Right cardiac atrium (tissue), 5 donors: Measurements from ENCODE around the gene ZNF506. TPM values are rescaled to one million over a fixed set of nuclear protein-coding genes. Genes with fewer than 3 reads are reported as not detected.
"Not testable (repeated sequence)": the region's sequence is repeated elsewhere in the genome, so short reads cannot be mapped to it uniquely, and the experiment has no call there.

Experiments
- ATAC-seq, 2 donors: fragments of 200-7000 bp; cut with Tn5 transposase; one replicate each; pipeline versions ENCODE4 v1.8.0 to v1.9.1; 2020; ENCODE audit warnings: moderate library complexity in 2 of 2, mild to moderate bottlenecking in 1 of 2
- DNase-seq, 3 donors: peaks; one replicate each; pipeline ENCODE4 v3.0.0-alpha.2; 2020
- H3K27ac ChIP-seq: one replicate; pipeline ENCODE4 v1.5.1; 2013; ENCODE audit warnings: mild to moderate bottlenecking, low read length, control low read depth, moderate library complexity
- H3K27me3 ChIP-seq: one replicate; pipeline ENCODE4 v1.6.1; 2013; ENCODE audit not compliant: control insufficient read depth, insufficient read depth
- H3K4me1 ChIP-seq: one replicate; pipeline ENCODE4 v1.6.1; 2013; ENCODE audit warnings: low read length; ENCODE audit not compliant: control insufficient read depth, insufficient read depth
- H3K4me3 ChIP-seq: one replicate; pipeline ENCODE4 v1.5.1; 2013; ENCODE audit warnings: low read length, control low read depth
- H3K9me3 ChIP-seq: one replicate; pipeline ENCODE4 v1.6.1; 2013; ENCODE audit warnings: low read length; ENCODE audit not compliant: control insufficient read depth
- WGBS: extraction: QIAGEN DNeasy Blood & Tissue Kit; methylation state at CpG from one replicate; pipeline ENCODE4 v1.1.7; 2013; 5-methylcytosine and 5-hydroxymethylcytosine counted together
- intact Hi-C, 4 donors: fragments of 100-400 bp; cut with DNase I; formaldehyde crosslinking; loops; one replicate each; pipeline versions ENCODE4 v1.11.0 to v1.14.0; 2022 to 2023
- polyA plus RNA-seq: library from polyadenylated mRNA; stranded (reverse); fragments of 200-250 nt; gene quantifications from one replicate; pipeline ENCODE4 v1.2.3, GENCODE V29; 2013
- total RNA-seq, 4 donors: library from RNA; stranded (reverse); fragmentation: NEBNext Ultra II Directional; extraction: Animal tissue kit (Norgen Biotek cat#: 25700); gene quantifications; one replicate each; pipeline ENCODE4 v1.2.1, GENCODE V29; 2021
- donor health status: healthy with polysubstance abuse.
- donor health status: DM: no; HTN: yes; CAD: no.
- donor health status: DM: no; HTN: no; CAD: no.
- donor health status: DM: no; HTN: yes; CAD: no; lungs with severe emphysema.
- donor health status: DM: yes; HTN: yes; CAD: no.

ZNF506 gene
- total and polyA plus RNA-seq, 5 donors = 6.6 to 17.4 (median 14.9) TPM

- H3K4me1 ChIP-seq = peaks cover 6% of the 10 kb centered on the region
- ATAC-seq (no peak), DNase-seq (no peak)
- no peaks in the 10 kb centered on the region for H3K9me3 ChIP-seq
- H3K27me3 ChIP-seq = no peaks in the 10 kb centered on the region
- no peak overlapping the region for H3K27ac ChIP-seq
- 68% methylated on average over 2 of the region's 2 CpGs for WGBS
- intact Hi-C loops = no loop called here
- H3K4me3 ChIP-seq = no peak overlapping the region
Observed at GRCh38 chr19:19778666-19779065, 42.9 kb downstream of the ZNF506 start.

GRCh38 chr19:19777692-19778091 is 43.9 kb downstream of the ZNF506 start:
- intact Hi-C loops = no loop called here
- H3K27me3 ChIP-seq = no peaks in the 10 kb centered on the region
- WGBS = 83% methylated on average over 5 of the region's 5 CpGs
- peaks cover 6% of the 10 kb centered on the region for H3K4me1 ChIP-seq
- no peak overlapping the region for H3K27ac ChIP-seq
- ATAC-seq (no peak), DNase-seq (no peak)
- H3K9me3 ChIP-seq = no peaks in the 10 kb centered on the region
- no peak overlapping the region for H3K4me3 ChIP-seq

GRCh38 chr19:19776206-19777008 is 45.1 kb downstream of the ZNF506 start:
- Histone ChIP-seq H3K27ac (peak overlapping the region; percentile 40), H3K4me3 (peak overlapping the region; percentile 68), H3K27me3 (no peaks in the 10 kb centered on the region), H3K4me1 (peaks cover 3% of the 10 kb centered on the region), H3K9me3 (no peaks in the 10 kb centered on the region)
- ATAC-seq = peak; percentile 100
- under 1% methylated on average over 36 of the region's 36 CpGs for WGBS
- peak; percentile 97 to 99 (median 98) for DNase-seq
- intact Hi-C loops = no loop called here

GRCh38 chr19:19775891-19776205 is 45.7 kb downstream of the ZNF506 start:
- DNase-seq (no peak), ATAC-seq (peak in 1 of 2 donors; percentile 8)
- H3K27me3 ChIP-seq = no peaks in the 10 kb centered on the region
- H3K27ac ChIP-seq = peak overlapping the region; percentile 40
- no peaks in the 10 kb centered on the region for H3K9me3 ChIP-seq
- H3K4me1 ChIP-seq = peaks cover 3% of the 10 kb centered on the region
- H3K4me3 ChIP-seq = peak overlapping the region; percentile 68
- WGBS = 2% methylated on average over 11 of the region's 11 CpGs
- intact Hi-C loops = no loop called here

GRCh38 chr19:19774354-19775033 is 47.1 kb downstream of the ZNF506 start:
- H3K4me1 ChIP-seq = peaks cover 3% of the 10 kb centered on the region
- no peak for DNase-seq
- intact Hi-C loops = no loop called here
- 89% methylated on average over 14 of the region's 14 CpGs for WGBS
- no peaks in the 10 kb centered on the region for H3K27me3 ChIP-seq
- no peak overlapping the region for H3K27ac ChIP-seq
- no peak for ATAC-seq
- no peak overlapping the region for H3K4me3 ChIP-seq
- no peaks in the 10 kb centered on the region for H3K9me3 ChIP-seq

- ATAC-seq, H3K9me3 ChIP-seq, H3K4me1 ChIP-seq, DNase-seq, H3K4me3 ChIP-seq, H3K27me3 ChIP-seq, intact Hi-C loops, H3K27ac ChIP-seq: not testable (repeated sequence)
- WGBS = 80% methylated on average over 10 of the region's 10 CpGs
Observed at GRCh38 chr19:19771963-19772362, 49.6 kb downstream of the ZNF506 start.

GRCh38 chr19:19769971-19770370 is 51.6 kb downstream of the ZNF506 start:
- H3K4me1 ChIP-seq, H3K9me3 ChIP-seq, ATAC-seq, H3K4me3 ChIP-seq, intact Hi-C loops, H3K27me3 ChIP-seq, H3K27ac ChIP-seq: not testable (repeated sequence)
- WGBS = 95% methylated on average over 28 of the region's 28 CpGs
- peak in 1 of 3 donors; percentile 41 for DNase-seq

GRCh38 chr19:19758164-19758563 is 63.4 kb downstream of the ZNF506 start:
- WGBS = 90% methylated on average over 4 of the region's 4 CpGs

GRCh38 chr19:19752760-19753403 is 68.7 kb downstream of the ZNF506 start:
- no peaks in the 10 kb centered on the region for H3K9me3 ChIP-seq
- ATAC-seq = no peak
- 93% methylated on average over 11 of the region's 11 CpGs for WGBS
- H3K27me3 ChIP-seq = no peaks in the 10 kb centered on the region
- no peaks in the 10 kb centered on the region for H3K4me1 ChIP-seq
- H3K27ac ChIP-seq = no peak overlapping the region
- no peak overlapping the region for H3K4me3 ChIP-seq
- intact Hi-C loops = no loop called here
- DNase-seq = no peak

More at GRCh38 chr19:19758164-19758563, 63.4 kb downstream of the ZNF506 start:
- no peaks in the 10 kb centered on the region for H3K9me3 ChIP-seq
- H3K4me3 ChIP-seq = no peak overlapping the region
- DNase-seq = no peak
- intact Hi-C loops = no loop called here
- ATAC-seq = no peak
- H3K4me1 ChIP-seq = peaks cover 2% of the 10 kb centered on the region
- H3K27me3 ChIP-seq = no peaks in the 10 kb centered on the region
- no peak overlapping the region for H3K27ac ChIP-seq

- intact Hi-C loops = no loop called here
- Histone ChIP-seq H3K27me3 (no peaks in the 10 kb centered on the region), H3K4me3 (no peak overlapping the region), H3K4me1 (no peaks in the 10 kb centered on the region), H3K27ac (no peak overlapping the region), H3K9me3 (no peaks in the 10 kb centered on the region)
- 88% methylated on average over 12 of the region's 12 CpGs for WGBS
- ATAC-seq = no peak
- DNase-seq = no peak
Observed at GRCh38 chr19:19751846-19752245, 69.7 kb downstream of the ZNF506 start.
